GM21529 (cell line): ENCODE measurements around the gene KCNMA1.

Experiments used
- ATAC-seq: cut with Tn5 transposase; IDR thresholded peaks from one replicate; pipeline ENCODE4 v1.9.1; 2021; ENCODE audit not compliant: unreplicated experiment

The KCNMA1 gene

DNA sequence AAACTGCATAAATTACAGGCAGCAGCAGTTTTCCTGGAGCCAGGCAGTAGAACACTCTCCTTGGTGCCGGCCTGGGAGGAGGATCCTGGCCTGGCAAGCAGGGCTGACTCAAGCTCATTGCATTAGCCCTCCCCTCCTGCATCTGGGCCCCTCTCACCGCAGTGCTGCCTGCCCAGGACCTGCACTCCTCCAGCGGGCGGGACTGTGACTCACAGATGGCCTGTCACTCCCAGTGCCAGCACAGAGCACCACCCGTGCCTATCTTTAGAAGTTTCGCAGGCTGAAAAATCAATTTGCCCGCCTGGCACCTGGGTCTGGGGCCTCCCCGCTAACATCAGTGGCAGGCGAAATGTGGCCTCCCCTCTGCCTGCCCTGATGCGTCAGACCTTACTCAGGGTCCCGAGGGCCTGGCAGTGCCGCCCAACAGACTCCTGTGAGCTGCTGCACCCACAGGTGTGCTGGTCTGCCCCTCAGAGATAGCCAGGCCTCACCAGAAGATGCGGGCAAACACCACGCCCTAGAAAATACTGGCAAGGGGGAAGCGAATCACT is 123.8 kb downstream of the KCNMA1 start:
- ATAC-seq: no peak

DNA sequence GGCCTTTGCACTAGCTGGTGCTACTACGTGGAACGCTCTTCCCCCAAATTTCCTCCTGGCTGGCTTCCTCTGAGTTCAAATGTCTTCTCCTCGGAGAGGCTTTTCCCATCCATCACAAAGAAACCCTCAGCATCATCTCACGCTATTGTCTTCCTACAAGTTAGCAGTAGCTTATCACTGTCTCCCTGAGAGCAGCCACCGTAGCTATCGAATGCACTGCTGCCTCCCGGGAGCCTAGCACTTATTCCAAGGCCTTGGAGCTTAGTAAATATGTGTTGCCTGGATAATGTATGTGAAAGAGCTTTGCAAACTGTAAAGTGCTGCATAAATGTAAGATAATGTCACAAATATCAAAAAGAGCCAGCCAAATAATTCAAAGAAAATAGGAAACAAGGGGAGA is 124.4 kb downstream of the KCNMA1 start:
- no peak for ATAC-seq

GRCh38 chr10:77512219-77512578 is 125.4 kb downstream of the KCNMA1 start:
- no peak for ATAC-seq

DNA sequence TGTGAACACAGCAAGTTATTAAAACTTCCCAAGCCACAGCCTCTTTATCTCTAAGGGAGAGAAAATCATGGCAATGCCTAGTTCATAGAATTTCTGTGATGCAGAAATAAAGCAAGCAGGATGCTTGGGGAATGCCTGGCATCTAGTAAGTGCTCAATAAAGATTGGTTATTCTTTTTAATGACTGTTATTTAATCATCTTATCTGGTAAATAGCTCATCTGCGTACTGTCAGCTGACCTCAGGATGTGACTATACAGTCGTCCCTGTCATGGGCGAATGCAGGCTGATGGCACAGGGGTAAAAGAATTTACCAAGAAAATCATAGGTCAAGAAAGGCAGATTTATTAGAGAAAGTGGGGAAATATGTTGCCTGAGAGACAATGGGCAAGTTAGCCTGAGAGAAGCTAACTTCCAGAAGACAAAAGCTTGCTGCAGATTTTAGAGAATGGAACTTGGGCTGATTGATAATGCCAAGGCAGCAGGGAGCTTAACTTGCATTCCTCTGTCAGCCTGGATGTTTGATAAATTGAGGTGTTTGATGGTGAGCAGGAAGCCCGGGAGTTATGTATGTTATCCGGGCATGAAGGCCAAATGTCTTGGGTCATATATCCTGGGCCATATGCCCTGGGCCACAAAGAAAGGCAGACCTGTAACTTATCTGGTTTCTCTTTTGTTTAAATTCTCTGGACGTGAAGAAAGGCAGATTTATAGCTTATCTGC is 126.0 kb downstream of the KCNMA1 start:
- no peak for ATAC-seq

- no peak for ATAC-seq
Measured at GRCh38 chr10:77510695-77511094, 126.9 kb downstream of the KCNMA1 start.

- ATAC-seq: no peak
Measured at GRCh38 chr10:77510294-77510693, 127.3 kb downstream of the KCNMA1 start.

DNA sequence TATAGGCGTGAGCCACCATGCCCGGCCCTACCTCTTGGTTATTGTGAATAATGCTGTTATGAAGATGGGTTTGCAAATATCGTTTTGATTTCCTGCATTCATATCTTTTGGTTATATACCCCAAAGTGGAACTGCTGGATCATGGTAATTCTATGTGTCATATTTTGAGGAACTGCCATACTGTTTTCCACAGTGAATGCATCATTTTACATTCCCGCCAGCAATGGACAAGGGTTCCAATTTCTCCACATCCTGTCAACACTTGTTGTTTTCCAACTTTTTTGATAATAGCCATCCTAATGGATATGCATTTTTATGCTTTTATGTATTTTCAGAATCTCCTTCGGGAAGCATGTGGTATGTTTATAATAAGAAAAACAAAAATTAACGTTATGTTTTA is 128.2 kb downstream of the KCNMA1 start:
- ATAC-seq: no peak

DNA sequence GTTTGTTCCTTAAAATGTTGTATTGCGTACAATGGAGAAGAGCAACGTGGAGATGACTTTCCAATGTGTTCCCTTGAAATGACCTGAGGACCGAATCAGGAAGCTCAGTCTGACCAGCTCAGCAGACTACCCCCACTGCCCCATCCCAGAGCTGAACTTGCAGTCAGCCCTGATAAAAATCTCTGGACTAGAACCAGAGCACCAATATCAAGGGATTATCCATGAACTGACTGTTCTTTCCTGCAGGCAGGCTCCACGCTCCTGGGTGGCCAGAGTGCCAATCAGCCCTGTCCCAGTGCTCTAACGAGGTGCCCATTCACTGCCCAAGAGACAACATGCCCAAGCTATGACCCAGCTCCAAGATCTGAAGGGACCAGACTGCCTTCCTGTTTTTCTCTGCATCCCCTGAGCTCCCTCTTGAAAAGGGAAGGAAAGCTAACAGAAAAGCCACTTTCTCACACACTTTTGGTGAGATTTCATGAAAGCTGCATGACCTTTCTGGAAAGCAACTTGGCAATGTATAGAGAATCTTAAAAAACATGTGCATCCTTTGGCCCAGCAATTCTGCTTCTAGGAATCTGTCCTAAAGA is 130.2 kb downstream of the KCNMA1 start:
- no peak for ATAC-seq

DNA sequence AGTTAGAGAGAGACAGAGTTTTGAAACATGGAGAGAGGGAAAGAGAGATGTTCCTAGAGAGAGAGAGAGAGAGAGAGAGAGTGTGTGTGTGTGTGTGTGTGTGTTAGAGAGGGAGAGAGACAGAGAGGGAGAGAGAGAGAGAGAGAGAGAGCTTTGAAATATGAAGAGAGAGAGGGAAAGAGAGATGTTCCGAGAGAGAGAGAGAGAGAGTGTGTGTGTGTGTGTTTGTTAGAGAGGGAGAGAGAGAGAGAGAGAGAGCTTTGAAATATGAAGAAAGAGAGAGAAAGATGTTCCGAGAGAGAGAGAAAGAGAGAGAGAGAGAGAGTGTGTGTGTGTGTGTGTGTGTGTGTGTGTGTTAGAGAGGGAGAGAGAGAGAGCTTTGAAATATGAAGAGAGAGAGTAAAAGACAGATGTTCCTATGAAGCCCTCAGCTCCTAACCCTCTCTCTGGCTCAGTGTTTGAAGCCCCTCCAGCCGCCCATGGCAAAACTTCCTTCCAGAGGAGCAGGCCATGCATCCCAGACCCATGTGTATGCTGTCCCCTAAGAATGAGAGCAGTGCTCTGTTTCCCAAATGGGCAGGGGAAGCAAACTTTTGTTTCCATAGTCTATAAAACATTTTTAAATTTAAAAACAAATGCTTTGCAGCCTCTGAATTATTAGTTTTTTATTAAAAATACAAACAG is 130.9 kb downstream of the KCNMA1 start:
- no peak for ATAC-seq

GRCh38 chr10:77505431-77506334 is 131.9 kb downstream of the KCNMA1 start:
- ATAC-seq: no peak

- ATAC-seq: no peak
Measured at GRCh38 chr10:77504873-77505257, 132.7 kb downstream of the KCNMA1 start.

DNA sequence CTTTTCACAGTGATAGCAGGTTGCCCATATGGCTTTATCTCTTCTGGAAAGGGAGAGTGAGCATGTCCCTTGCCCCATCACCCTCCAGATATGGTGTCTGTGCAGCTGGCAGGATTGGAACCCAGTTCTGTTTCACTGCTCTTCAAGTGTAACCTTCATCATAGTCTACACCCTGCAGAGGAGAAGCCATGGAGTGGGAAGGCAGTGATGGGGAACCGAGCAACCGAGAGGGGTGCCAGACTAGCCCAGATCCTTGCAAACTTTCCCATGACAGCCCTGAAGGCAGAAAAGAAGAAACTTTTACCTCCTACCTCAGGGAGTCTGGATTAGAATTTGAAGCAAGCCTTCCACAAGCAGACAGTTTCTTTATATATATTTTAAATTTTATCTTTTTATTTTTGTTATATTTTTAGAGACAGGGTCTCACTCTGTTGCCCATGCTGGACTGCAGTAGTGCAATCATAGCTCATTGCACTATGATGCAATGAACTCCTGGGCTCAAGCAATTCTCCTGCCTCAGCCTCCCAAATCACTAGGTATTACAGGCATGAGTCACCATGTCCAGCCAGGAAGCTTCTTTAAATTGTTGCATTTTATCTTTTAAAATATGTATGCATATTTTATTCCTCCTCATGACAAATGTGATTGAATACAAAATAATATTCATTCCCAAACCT is 133.3 kb downstream of the KCNMA1 start:
- ATAC-seq: no peak

GRCh38 chr10:77501846-77502261 is 135.8 kb downstream of the KCNMA1 start:
- ATAC-seq: no peak

DNA sequence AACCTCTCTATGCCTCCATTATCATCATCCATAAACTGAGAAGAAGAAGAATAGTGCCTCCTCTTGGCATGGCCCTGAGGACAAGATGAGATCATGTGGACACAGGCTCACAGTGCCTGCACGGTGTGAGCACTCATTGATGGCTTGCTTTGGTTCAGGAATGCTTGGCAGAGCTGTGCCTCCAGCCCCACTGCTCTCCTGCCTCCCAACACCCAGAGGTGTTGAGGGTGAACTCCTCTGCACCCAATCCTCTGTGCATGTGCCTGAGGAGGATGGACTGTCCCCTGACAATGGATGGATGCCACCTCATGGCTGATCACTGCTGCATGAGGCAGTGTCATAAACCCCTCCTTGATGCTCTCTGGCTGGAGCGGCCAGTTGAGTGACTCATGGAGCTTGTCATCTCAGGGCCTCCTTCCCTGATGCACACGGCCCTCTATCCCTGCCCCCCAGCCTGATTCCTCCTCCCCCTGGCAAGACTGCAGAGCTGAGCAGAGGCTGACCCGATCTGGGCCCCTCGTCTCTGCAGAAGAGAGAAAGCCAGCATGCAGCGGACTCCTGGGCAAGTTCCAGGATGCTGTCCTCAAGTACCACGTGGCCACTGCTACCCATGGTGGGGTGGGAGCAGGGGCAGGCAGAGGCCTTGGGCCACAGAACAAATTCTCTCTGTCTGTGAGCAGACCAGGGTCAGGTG is 136.3 kb downstream of the KCNMA1 start:
- peak; percentile 1 for ATAC-seq

DNA sequence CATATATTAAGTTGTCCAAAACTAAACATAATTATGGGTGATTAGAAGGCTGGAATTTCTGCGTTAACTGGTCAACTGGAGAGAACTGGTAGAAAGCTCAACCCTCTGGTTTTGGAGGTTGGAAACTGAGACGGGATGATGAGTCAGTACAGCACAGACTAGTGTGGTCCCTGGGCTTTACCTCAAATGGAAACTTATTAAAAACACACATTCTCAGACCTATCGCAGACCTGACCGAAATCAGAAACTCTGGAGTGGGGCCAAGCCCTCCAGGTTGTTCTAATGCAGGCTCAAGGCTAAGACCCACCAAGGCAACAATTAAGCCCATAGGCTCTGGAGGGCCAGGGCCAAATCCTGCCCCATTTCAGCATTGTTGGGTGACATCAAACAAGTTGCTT is 136.9 kb downstream of the KCNMA1 start:
- peak; percentile 82 for ATAC-seq

- no peak for ATAC-seq
Measured at GRCh38 chr10:77498829-77499228, 138.8 kb downstream of the KCNMA1 start.

GRCh38 chr10:77498210-77498609 is 139.4 kb downstream of the KCNMA1 start:
- no peak for ATAC-seq

GRCh38 chr10:77497748-77498147 is 139.9 kb downstream of the KCNMA1 start:
- ATAC-seq: no peak

DNA sequence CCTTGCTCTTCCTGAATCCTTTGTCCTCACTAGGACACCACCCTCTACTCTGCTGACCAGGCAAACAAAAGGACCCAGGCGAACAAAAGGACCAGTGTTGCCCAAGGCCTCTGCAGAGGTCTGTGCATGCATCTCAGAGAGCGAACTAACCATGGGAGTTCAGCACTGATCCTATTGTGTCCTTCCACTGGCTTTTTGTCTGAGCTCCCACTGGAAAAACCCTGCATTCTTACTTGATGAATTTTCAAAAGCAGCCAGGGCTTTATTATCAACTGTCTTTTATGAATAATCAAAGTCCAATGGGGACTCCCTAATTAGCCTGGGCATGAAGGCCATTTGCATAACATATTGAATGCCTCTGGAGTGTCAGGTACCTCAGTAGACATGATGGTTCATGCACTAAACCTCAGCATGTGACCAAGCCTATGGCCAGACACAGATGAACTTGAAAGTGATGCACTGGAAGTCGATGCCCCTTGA is 140.6 kb downstream of the KCNMA1 start:
- ATAC-seq: no peak
